ENCODE measurements around the gene GNL3L.

- TF ChIP-seq CTCF (IDR thresholded peaks at IDR 0.05 in 4 of 5, conservative IDR thresholded peaks at IDR 0.05 in 1 of 5), result no peak
- no peak for TF ChIP-seq POLR2A (IDR thresholded peaks at IDR 0.05)
These were observed 40.3 kb downstream of the GNL3L start for GRCh38 chrX:54570332-54570731.

Data from gastrocnemius medialis (tissue), 4 donors.